ENCODE results near the gene CETP.

- TF ChIP-seq, protein P1, sequence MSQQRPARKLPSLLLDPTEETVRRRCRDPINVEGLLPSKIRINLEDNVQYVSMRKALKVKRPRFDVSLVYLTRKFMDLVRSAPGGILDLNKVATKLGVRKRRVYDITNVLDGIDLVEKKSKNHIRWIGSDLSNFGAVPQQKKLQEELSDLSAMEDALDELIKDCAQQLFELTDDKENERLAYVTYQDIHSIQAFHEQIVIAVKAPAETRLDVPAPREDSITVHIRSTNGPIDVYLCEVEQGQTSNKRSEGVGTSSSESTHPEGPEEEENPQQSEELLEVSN (IDR thresholded peaks at IDR 0.05) = no peak
- TF ChIP-seq, protein P2, sequence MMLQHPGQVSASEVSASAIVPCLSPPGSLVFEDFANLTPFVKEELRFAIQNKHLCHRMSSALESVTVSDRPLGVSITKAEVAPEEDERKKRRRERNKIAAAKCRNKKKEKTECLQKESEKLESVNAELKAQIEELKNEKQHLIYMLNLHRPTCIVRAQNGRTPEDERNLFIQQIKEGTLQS (IDR thresholded peaks at IDR 0.05; ENCODE audit: insufficient read depth, low read depth, low read length) = no peak
- no peak for TF ChIP-seq MAFK (IDR thresholded peaks at IDR 0.05; ENCODE audit: low read depth, low read length)
- no peak for TF ChIP-seq POLR2AphosphoS5 (IDR thresholded peaks at IDR 0.05; ENCODE audit: low read depth, low read length)
- TF ChIP-seq, protein P3, sequence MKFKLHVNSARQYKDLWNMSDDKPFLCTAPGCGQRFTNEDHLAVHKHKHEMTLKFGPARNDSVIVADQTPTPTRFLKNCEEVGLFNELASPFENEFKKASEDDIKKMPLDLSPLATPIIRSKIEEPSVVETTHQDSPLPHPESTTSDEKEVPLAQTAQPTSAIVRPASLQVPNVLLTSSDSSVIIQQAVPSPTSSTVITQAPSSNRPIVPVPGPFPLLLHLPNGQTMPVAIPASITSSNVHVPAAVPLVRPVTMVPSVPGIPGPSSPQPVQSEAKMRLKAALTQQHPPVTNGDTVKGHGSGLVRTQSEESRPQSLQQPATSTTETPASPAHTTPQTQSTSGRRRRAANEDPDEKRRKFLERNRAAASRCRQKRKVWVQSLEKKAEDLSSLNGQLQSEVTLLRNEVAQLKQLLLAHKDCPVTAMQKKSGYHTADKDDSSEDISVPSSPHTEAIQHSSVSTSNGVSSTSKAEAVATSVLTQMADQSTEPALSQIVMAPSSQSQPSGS (IDR thresholded peaks at IDR 0.05; ENCODE audit: low read length) = no peak
- TF ChIP-seq POLR2A (IDR thresholded peaks at IDR 0.05; ENCODE audit: control extremely low read depth in 1 of 2, low read depth in 2 of 2, low read length in 2 of 2) = no peak
- no peak for TF ChIP-seq CTCF (IDR thresholded peaks at IDR 0.05; ENCODE audit: control extremely low read depth in 1 of 3, insufficient read depth in 1 of 3, low read depth in 1 of 3, low read length in 3 of 3)
- no peak for TF ChIP-seq GTF2F1 (IDR thresholded peaks at IDR 0.05; ENCODE audit: borderline replicate concordance, low read depth, low read length)
- TF ChIP-seq BACH1 (IDR thresholded peaks at IDR 0.05; ENCODE audit: low read length) = no peak
Observed at GRCh38 chr16:56921571-56921970, 40.2 kb upstream of the CETP start.
